Smooth muscle cell (in vitro differentiated cells): Measurements from ENCODE around the gene CLBA1. TPM values are rescaled to one million over a fixed set of nuclear protein-coding genes. Genes with fewer than 3 reads are reported as not detected.

Experiments used
- DNase-seq: peaks from one replicate; lab custom pipeline; 2025; ENCODE audit not compliant: unreplicated experiment; lab: John Stamatoyannopoulos, UW
- H2AFZ ChIP-seq: fragments of 200-600 bp; sonication (generic); 2 replicates; pipeline ENCODE4 v1.6.0; 2016; ENCODE audit warnings: antibody characterized with exemption, low read depth, mild to moderate bottlenecking
- H3F3A ChIP-seq: fragments of 200-600 bp; sonication (generic); 2 replicates; pipeline ENCODE4 v1.6.0; 2017; ENCODE audit warnings: antibody characterized with exemption, low read depth
- H3K27ac ChIP-seq: fragments of 200-600 bp; sonication (generic); 2 replicates; pipeline ENCODE4 v1.5.1; 2016; ENCODE audit warnings: low read depth, mild to moderate bottlenecking
- H3K27me3 ChIP-seq: fragments of 200-600 bp; sonication (generic); 2 replicates; pipeline ENCODE4 v1.6.1; 2016; ENCODE audit warnings: low read depth, mild to moderate bottlenecking
- H3K36me3 ChIP-seq: fragments of 200-600 bp; sonication (generic); 2 replicates; pipeline ENCODE4 v1.5.1; 2016; ENCODE audit warnings: low read depth
- H3K4me1 ChIP-seq: fragments of 200-600 bp; sonication (generic); 2 replicates; pipeline ENCODE4 v1.5.1; 2016; ENCODE audit warnings: low read depth
- H3K4me2 ChIP-seq: fragments of 200-600 bp; sonication (generic); 2 replicates; pipeline ENCODE4 v1.6.0; 2016; ENCODE audit warnings: mild to moderate bottlenecking
- H3K4me3 ChIP-seq: fragments of 200-600 bp; sonication (generic); 2 replicates; pipeline ENCODE4 v1.5.1; 2016; ENCODE audit warnings: mild to moderate bottlenecking
- H3K79me2 ChIP-seq: fragments of 200-600 bp; sonication (generic); 2 replicates; pipeline ENCODE4 v1.6.0; 2016; ENCODE audit warnings: low read depth, mild to moderate bottlenecking
- H3K9ac ChIP-seq: fragments of 200-600 bp; sonication (generic); 2 replicates; pipeline ENCODE4 v1.6.0; 2016; ENCODE audit warnings: low read depth
- H3K9me3 ChIP-seq: fragments of 200-600 bp; sonication (generic); replicated peaks from 2 replicates; pipeline ENCODE4 v1.5.1; 2016; ENCODE audit warnings: low read depth
- H4K20me1 ChIP-seq: fragments of 200-600 bp; sonication (generic); 2 replicates; pipeline ENCODE4 v1.6.0; 2016; ENCODE audit warnings: low read depth
- CTCF ChIP-seq: fragments of 200-600 bp; sonication (generic); IDR thresholded peaks from 2 replicates; pipeline ENCODE4 v1.5.1; 2017; ENCODE audit warnings: borderline replicate concordance, mild to moderate bottlenecking, antibody characterized with exemption; ENCODE audit not compliant: insufficient read depth, poor library complexity, severe bottlenecking
- WGBS: methylation state at CpG from one replicate; pipeline ENCODE4 v1.1.7; 2016; ENCODE audit warnings: low lambda C conversion rate; 5-methylcytosine and 5-hydroxymethylcytosine counted together
- polyA plus RNA-seq: library from polyadenylated mRNA; unstranded; fragments of >200 nt; fragmentation: Nextera tagmentation; extraction: Ambion mirVana; gene quantifications from 2 replicates; pipeline ENCODE4 v1.2.1, GENCODE V29; 2016
- total RNA-seq: library from RNA; depleted of rRNA; stranded (reverse); fragments of >200 nt; gene quantifications from 2 replicates; pipeline ENCODE4 v1.2.3, GENCODE V29; 2014

The CLBA1 gene
- total and polyA plus RNA-seq, 2 experiments from 2014 or later = 5.0 to 8.7 TPM

GRCh38 chr14:104953097-104953496, 32.5 kb upstream of the CLBA1 start:
- Histone ChIP-seq H3F3A (no peaks in the 10 kb centered on the region), H2AFZ (no peak overlapping the region), H3K27ac (no peak overlapping the region), H3K36me3 (no peaks in the 10 kb centered on the region), H4K20me1 (peaks cover 13% of the 10 kb centered on the region), H3K79me2 (no peaks in the 10 kb centered on the region), H3K9ac (no peak overlapping the region), H3K4me3 (no peak overlapping the region), H3K4me2 (no peak overlapping the region), H3K9me3 (no peaks in the 10 kb centered on the region), H3K27me3 (no peaks in the 10 kb centered on the region), H3K4me1 (no peaks in the 10 kb centered on the region)
- DNase-seq = no peak
- TF ChIP-seq CTCF = no peak
- 95% methylated on average over 13 of the region's 13 CpGs for WGBS

GRCh38 chr14:104953896-104954656, 31.5 kb upstream of the CLBA1 start:
- H2AFZ ChIP-seq = no peak overlapping the region

GRCh38 chr14:104954746-104955395, 30.7 kb upstream of the CLBA1 start:
- no peak overlapping the region for H3K27ac ChIP-seq
- H3K4me2 ChIP-seq = no peak overlapping the region
- WGBS = 88% methylated on average over 13 of the region's 13 CpGs
- no peaks in the 10 kb centered on the region for H3K27me3 ChIP-seq
- H3K4me3 ChIP-seq = no peak overlapping the region
- TF ChIP-seq CTCF = no peak
- H3K9me3 ChIP-seq = no peaks in the 10 kb centered on the region
- H3K36me3 ChIP-seq = no peaks in the 10 kb centered on the region
- no peak overlapping the region for H3K9ac ChIP-seq
- H3K4me1 ChIP-seq = no peaks in the 10 kb centered on the region
- DNase-seq = no peak
- peaks cover 30% of the 10 kb centered on the region for H4K20me1 ChIP-seq
- H2AFZ ChIP-seq = no peak overlapping the region
- H3F3A ChIP-seq = no peaks in the 10 kb centered on the region
- H3K79me2 ChIP-seq = no peaks in the 10 kb centered on the region

More at GRCh38 chr14:104953896-104954656, 31.5 kb upstream of the CLBA1 start:
- Histone ChIP-seq H3K4me1 (no peaks in the 10 kb centered on the region), H3F3A (no peaks in the 10 kb centered on the region), H3K4me3 (no peak overlapping the region), H3K36me3 (no peaks in the 10 kb centered on the region), H3K27me3 (no peaks in the 10 kb centered on the region), H3K9me3 (no peaks in the 10 kb centered on the region), H3K9ac (no peak overlapping the region), H4K20me1 (peaks cover 23% of the 10 kb centered on the region), H3K4me2 (no peak overlapping the region), H3K27ac (no peak overlapping the region), H3K79me2 (no peaks in the 10 kb centered on the region)
- 90% methylated on average over 24 of the region's 26 CpGs for WGBS
- no peak for DNase-seq
- no peak for TF ChIP-seq CTCF
